ENCODE results near the gene FOXP1.

The FOXP1 gene

DNA sequence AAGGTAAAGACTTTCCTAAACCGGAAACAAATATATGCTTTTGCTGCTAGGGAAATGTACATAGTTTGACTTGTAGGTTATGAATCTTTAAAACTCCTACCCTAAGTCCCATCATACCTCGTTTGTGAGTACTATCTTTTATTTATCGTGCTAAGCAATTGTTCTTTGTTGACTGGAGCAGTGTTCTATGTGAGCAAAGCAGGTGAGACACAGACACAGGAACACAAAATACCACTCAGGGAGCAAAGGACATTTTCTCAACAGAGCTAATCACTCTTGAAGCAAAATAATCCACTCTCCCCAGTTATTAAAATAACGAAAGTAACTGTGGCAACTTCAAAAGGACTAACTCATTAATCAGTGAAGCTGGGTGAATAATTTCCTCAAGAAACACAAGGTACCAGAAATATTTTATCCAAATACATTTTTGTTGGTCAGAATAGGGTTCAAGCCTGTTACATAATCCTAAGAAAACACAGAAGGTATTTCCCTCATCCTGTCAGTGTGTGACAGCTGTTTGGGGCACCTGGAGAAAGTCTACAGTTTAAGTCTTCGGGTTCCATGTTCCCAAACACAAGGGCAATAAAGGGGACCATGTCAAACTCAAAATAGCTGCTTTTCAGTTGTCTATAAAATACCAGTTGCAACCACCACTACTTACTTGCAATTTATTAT, 407.7 kb downstream of the FOXP1 start:
- no peak for DNase-seq (ENCODE audit: low read depth)

DNA sequence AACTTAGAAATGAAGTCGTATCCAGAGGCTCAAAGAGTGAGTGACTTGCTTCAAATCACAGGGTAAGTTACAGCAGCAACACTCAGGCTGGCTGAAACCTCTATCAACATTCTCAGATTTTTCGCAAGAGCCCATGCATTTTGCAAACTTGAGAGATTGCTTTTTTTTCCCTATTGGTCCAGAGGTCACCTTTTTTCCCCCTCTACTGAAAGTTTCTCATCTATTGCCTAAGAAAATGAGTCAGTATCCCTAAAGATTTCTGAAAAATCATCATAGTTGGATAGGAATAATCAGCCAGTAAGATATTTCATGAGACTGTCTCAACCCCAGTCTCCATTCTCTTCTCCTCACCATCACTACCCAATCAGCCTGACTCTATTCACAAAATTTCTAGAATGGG, 410.6 kb downstream of the FOXP1 start:
- DNase-seq (ENCODE audit: low read depth): no peak

DNA sequence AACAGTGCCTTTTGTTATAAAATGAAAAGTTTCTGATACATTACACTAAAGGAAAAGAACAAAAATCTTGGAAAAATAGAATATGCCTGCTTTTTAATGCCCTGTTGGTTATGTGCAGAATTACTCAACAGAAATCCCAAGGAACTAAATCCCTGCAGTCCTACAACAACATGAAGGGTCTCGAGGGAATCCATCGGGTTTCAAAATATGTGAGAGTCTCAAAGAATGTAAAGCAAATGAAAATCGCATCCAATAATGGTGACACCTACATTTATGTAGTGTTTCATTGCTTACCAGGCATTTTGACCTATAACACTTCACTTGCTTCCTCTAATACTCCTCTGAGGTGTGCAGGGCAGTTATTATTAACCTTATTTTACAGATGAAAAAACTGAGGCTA, 411.3 kb downstream of the FOXP1 start:
- no peak for DNase-seq (ENCODE audit: low read depth)

DNA sequence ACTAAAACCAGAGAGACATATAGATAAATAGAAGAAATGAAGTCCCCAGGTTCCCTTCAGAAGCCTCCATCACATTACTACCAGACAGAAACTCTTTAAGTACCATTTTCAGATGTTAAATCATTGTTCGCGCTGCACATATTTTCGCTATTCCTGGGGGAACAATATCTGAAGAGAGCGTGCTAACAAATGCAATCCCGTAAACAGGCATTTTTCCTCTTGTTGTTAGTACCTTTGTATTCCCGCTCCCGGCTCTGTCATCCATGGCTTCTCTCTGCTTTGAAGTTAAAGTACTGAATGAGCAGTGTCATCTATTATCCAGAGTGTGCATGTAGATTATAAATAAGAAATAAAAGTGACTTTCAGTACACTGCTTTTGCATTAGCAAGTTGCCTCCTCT, 412.3 kb downstream of the FOXP1 start:
- DNase-seq (ENCODE audit: low read depth): no peak

DNA sequence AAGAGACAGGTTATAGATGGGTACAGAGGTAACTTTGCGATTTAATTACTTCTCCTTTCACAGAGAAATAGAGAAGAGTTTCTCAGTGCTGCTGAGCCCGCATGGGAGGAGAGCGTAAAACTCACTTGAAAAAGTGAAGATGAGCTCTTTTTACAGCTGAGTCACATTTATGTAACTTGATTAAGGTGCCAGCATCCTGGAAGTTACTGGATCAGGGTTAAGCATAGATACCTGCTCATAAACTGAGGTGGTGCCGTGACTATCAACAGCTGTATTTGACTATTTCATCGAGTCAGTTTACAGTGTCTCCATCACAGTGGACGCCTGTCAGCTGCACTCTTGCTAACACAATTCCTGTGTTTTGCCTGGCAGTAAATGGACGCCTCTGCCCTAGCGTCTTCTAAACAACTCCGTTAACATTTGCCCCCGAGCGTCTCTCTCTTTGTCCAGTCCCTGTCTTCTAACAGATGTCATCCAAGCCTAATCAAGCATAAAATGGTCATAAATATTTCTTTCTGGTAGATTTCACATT, 414.6 kb downstream of the FOXP1 start:
- no peak for DNase-seq (ENCODE audit: low read depth)

DNA sequence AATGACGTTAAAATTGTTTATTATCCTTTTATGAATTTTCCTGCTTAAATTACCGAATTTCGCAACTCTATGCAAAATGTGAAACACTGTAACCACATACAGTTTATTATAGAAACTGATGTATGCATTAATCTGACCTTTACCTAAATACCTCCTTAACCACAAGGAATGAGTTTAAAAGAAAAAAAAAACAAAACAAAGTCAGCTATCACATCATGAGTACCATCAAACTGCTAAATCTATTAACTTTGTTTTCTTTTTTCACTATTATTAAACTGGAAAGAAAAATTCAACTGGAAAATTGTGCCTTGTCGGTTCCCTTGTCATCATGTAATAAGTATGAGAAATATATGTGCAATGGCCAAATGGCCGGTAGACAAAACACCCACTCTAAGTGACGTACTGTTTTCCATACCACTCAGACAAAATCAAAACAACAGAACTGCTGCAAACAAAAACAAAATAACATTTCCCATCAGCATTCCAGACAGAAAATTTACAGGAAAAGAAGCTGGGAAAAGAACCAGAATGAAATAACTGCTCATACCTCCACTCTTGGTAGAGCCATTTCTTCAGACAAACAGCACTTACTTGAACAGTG, 415.3 kb downstream of the FOXP1 start:
- no peak for DNase-seq (ENCODE audit: low read depth)

DNA sequence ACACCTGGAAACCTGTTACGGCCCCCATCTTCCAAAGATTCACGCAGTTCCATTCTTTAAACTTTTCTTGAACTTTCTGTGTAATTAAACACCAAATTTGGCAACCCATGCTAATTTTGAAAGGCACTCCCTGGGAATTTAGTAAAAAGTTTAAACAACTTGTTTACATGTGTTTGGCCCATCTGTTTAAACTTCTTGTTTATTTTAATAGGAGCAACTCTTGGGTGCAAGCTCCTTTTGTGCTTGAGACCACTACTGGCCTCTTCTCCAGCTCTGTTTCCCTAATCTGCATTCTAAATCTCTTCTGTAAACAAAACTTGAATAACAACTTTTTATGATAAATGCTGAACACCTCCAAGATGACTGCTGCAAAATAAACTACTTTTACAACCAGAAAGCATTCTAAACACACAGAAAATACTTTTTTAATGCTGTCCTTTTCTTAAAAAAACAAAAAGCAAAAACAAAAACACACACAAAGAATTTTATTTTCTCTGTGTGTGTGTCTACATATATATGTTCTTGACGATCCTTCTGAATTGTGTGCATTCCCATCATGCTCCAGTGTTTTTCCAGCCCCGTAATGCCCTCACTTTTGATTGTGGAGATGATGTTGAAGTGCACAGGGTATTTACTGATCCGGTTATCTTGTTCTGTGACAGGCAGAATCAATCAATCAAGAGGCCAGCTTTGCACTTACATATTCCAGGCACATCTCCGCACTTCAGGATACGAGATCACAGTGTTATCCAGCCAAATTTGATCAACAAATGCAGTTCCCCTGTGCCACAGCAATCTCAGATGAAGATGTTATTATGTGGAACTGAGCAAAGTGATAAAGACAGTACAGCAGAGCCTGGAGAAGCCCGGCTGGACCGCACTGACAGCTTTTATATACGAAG, 416.9 kb downstream of the FOXP1 start:
- DNase-seq (ENCODE audit: low read depth): no peak

DNA sequence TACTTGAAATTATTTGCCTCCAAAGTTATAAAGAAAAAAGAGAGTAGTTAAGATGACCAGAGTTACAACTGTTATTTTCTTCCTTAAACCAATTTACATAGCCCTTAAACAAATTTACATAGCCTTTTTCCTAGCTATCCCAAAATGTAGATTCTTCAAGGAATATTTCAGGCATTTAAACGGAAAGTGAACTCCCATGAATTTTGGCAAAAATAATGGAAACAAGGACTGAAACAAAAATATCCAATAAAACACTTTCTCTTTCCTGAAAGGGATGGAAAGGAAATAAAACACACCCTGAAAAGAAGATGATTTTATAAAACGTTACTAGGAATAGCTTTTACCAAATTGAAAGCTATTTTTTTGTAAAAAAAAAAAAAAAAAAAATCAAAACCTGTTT, 418.6 kb downstream of the FOXP1 start:
- DNase-seq (ENCODE audit: low read depth): no peak

DNA sequence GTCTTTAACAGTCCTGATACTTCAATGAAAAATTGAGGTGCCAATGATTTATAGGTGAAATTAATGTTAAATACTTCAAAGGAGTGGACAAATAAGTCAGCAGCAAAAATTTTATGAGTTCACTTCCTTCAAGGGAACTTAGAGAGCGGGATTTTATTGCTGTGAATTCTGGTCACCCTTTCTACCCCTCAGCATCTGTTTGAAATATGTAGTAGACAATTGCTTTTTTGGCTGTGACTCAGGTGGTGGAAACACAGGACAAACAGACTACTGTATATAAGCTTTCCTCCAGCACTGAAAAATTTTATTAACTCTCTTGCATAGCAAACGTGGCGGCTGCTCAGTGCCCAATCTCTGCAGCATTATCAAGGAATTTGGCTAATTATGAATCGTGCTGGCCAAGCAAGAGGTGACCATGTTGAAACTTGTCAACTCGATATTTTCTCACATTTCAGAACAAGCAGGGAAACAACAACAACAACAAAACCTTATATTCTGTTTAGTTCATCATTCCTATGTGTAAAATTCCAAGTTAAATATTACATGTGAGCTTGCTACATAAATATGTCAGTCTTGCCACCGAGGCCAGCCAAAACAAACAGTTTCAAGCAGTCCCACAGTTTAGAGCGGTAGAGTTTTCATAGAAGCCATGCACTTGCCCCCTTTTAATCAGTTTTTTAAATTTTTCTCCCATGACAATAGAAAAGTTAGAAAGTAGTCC, 420.2 kb downstream of the FOXP1 start:
- DNase-seq (ENCODE audit: low read depth): no peak

DNA sequence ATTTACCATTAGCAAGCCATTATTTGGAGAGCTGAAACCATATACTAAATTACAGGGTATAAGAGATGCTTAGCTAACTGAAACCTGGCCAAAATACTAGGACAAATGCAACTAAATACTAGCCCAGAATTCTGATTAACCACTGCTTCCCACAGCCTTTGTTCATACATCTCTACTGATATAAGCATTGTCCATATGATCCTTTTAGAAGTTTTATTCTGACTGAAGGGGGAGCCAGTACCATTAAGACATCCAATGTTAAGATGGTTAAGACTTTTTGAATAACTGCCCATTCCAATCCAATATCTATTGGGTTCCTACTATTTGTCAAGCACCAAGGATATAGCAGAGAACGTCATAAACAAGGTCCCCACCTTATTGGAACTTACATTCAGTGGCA, 421.3 kb downstream of the FOXP1 start:
- DNase-seq (ENCODE audit: low read depth): no peak

DNA sequence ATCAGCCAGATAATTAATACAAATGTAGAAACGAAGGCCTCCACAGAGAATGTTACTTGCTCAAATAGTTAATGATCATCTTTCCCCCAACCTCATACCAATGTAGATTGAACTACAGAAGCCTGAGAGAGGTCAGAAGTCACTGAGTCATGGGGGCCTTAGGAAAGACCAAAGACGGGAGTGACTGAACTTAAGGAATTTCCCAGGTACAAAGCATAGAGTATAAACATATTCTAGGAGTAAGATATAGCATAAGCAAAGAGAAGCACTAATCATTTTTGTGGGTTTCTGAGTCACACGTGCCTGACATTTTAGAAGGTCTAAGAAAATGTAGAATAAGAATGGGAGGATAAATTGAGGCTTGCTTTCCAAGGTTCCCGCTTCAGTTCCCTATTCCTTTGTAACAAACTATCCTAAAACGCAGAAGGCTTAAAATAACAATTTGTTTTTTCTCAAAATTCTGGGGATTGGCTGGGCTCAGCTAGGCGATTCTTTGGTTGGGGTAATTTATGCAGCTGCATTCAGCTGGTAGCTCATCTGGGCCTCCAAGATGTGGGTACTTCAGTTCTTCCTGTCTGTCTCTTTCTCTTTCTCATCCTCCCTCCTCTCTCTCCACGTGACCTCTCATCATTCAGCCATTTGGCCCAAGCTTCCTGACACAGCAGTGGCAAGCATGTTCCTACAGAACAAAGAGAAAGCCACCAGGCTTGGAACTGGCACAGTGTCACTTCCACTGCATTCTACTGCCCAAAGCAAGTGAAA, 422.6 kb downstream of the FOXP1 start:
- no peak for DNase-seq (ENCODE audit: low read depth)

DNA sequence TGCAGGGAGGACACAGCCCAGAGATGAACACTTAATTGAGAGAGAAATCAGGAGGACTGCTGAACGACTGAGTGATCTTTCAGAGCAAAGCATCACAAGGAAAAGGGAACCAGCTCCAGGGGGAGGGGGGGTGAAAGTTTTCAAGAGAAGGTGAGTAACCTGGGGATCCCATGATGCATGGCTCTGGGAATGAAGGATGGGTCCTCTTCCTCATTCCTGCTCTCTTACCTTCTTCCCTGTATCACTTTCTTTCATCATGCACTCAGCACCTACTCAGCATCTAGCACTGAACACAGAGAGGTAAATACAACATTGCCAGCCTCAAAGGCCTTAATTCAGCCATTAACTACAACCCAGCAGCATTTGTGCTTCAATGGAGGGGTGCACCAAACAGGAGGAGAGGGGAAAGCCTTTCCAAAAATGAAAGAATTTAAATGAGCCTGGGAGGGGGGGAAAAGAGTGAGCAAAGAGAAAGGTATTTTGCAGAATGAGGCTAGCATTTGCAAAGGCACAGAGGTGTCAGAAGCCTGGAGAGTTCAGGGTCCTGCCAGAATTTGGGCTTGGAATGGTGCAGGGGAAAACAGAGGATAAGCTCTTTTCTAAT, 427.4 kb downstream of the FOXP1 start:
- no peak for DNase-seq (ENCODE audit: low read depth)

DNA sequence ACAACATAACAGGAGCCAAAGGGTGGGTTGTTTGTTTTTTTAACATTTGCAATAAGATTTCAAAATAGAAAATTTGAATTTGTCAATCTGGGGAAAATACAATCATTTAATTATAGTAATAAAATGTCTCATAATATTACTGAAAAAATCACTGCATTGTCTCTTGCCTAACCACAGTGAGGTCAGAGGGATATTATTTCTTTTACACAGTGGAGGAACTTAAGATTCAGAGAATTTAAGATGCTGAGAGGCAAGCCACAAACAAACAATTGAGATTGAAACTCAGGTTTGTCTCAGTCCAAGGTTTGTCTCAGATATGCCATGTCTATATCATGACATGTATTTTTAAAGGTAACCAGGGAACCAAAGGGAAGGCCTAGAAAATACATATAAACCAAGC, 428.7 kb downstream of the FOXP1 start:
- DNase-seq (ENCODE audit: low read depth): no peak

DNA sequence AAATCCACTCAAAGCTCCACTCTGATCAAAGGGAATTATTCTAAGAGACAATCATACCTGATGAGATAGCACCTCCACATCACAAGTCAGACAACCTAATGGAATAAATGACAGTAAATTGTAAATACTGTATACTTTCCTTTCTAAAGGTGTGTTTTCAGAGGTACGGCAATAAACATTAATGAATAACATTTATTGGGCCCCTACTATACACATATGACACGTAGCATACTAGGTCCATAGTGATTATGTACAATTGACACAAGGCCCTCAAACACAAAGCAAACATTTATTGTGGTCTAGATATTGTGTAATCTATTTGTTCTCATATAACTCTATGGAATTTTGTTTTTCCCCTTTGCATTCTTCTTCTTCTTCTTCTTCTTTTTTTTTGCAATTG, 429.8 kb downstream of the FOXP1 start:
- DNase-seq (ENCODE audit: low read depth): no peak

DNA sequence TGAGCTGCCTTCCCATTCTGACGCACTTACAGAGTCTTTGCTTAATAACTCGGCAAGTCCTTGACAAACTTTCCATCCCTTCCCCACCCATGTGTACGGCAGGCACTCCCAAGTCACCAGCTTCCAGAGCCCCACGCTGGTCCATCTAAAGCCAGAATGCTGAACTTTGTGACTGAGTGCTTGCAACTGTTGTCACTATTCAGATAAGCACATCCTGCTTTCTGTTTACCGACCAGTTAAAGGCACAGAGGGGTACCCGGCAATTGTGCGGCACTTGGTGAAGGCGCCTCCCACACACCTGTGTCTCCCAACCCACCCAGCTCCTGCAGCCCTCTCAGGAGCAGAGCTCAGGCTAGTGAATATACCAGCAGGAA, 430.6 kb downstream of the FOXP1 start:
- no peak for DNase-seq (ENCODE audit: low read depth)

DNA sequence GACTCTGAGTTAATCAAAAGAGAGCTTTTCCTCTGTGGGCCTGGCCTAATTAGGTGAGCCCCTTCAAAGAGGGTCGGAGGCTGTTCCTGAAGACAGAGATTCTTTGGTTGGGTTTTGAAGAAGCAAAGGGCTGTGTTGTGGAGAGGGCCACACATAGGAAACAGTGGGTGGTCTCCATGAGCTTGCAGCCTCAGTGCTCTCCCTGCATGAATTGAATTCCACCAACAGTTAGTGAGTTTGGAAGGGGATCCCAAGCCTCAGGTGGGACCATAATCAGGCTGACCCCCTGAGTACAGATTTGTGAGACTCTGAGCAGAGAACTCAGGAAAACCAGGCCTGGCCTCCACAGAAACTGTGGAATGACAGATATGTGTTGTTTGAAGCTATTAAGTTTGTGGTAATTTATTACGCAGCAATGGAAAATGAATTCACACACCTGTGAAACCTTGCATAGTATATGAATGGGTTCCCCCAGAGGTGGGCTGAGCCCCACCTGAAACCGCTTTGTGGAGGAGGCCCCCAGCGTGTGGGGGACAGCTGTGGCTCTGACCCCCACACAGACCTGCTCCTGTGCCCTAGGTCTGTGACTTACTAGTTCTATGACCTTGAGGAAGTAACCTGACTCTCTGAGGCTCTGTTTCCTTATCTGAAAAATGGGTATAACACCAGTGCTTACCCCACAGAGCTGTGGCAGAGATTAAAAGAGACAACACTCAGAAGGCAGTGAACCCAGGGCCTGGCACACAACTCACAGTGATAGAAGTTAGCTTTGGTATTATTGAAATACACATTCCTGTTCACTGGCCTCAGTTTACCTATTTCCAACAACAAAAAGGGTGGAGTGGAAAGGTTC, 431.3 kb downstream of the FOXP1 start:
- DNase-seq (ENCODE audit: low read depth): no peak

DNA sequence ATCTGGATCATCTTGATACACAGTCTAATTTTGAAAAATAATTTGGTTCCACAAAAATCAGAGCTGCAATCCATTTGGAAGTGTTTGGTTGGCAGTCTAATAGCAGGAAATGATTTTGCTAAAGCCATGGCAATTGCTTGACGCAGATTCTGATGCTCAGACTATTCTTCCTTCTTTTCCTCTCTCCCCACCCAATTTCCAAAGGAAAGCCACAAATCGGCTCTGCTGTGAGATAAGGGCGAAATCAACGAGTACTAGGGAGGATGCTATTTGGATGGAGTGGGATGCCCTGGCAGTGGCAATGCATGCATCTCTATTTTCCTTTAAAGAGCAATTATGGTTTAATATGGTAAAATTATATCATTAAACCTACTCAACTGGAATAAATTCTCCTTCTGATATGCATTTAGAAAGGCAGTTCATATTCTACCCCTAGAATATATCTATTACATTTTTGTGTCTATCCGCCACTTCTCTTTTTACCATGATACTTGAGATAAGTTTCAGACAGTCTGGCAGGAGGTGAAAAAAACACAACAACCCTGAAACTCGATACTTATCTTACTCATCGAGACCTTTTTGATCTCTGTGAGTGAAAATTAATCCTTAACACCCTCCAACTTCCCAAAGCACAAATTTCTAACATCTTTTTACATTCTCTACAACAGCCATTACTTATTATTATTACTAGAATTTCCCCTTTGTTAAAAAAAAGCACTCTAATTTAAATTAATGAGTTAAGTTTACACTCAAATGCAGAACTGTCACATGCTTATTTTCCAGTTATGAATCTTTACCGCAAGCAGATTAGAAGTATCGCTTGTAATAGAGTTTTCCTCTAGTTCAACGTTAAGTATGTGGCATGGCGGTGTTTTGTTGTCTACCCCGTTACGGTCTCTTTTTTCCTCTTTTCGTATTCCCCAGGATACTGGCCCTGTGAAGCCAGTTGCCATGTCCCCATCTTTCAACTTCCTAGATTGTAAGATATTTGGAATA, 433.3 kb downstream of the FOXP1 start:
- DNase-seq (ENCODE audit: low read depth): no peak

DNA sequence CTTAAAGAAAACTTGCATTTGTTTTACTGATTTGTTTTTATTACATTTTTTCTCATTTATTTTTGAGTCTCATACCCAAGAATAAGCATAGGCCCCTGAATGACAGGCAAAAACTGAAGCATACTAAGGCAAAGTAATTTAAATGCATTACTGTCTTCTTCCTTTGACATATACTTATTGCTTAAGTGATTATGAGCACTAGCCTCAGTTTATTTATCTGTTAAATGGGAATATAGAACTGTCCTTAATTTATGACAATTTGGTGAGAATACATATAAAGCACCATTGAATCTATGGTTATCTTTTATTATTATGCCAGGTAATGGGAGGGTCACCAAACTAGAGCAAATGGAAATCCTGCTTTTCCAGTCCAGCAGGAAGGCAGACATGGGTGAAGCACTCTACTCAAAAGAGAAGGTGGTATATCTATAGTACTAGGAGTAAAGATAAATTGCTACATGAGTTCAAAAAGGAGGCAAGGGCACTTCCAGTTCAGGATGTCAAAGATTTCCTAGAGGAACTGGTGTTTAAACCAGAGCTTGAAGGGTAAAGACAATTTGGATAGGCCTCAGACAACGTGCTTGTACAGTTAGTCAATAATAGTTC, 435.0 kb downstream of the FOXP1 start:
- DNase-seq (ENCODE audit: low read depth): no peak

DNA sequence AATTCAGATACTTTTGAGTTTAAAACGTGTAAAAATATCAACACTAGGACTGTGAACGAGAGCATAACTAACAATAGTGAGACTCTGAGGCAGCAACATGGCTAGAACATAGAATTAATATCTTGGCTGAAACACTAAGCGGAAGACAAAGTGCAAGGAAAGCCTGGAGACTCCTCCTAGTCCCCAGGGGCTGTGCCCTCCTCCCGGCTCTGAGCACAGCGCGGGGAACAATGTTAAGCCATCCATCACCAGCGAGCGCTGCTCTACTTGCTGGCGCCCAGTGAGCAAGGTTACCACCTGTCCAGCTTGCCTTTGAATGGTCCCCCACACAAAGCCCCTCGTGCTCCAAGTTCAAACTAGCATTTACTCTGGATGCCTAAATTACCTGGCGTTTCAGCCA, 436.9 kb downstream of the FOXP1 start:
- DNase-seq (ENCODE audit: low read depth): no peak

All from stimulated activated CD8-positive, alpha-beta memory T cell treated with anti-CD3 and anti-CD28 coated beads, Interleukin-12 subunit alpha, Interleukin-12 subunit beta, amount 100 ng/mL, for 4 hours (primary cell).